Measurements from ENCODE around the gene RBBP6.

RBBP6 gene

GRCh38 chr16:24524855-24525677 lies 14.3 kb upstream of the RBBP6 start:
- DNase-seq: no peak

GRCh38 chr16:24525970-24526559 lies 13.3 kb upstream of the RBBP6 start:
- DNase-seq: no peak

- no peak for DNase-seq
These were observed 12.5 kb upstream of the RBBP6 start for GRCh38 chr16:24526701-24527495.

GRCh38 chr16:24531166-24531565 lies 8.2 kb upstream of the RBBP6 start:
- no peak for DNase-seq

- no peak for DNase-seq
These were observed 4.7 kb upstream of the RBBP6 start for GRCh38 chr16:24534620-24535019.

- no peak for DNase-seq
These were observed 3.5 kb upstream of the RBBP6 start for GRCh38 chr16:24535827-24536226.

GRCh38 chr16:24536671-24537070 lies 2.7 kb upstream of the RBBP6 start:
- DNase-seq: no peak

- DNase-seq: no peak
These were observed 1.7 kb upstream of the RBBP6 start for GRCh38 chr16:24537474-24538337.

- DNase-seq: peak; percentile 14
These were observed 541 bp upstream of the RBBP6 start for GRCh38 chr16:24538756-24539294.

- DNase-seq: peak; percentile 59
These were observed 660 bp downstream of the RBBP6 start for GRCh38 chr16:24539850-24540601.

- DNase-seq: no peak
These were observed 1.3 kb downstream of the RBBP6 start for GRCh38 chr16:24540602-24541210.

- no peak for DNase-seq
These were observed 2.0 kb downstream of the RBBP6 start for GRCh38 chr16:24541233-24541933.

GRCh38 chr16:24543949-24544348 lies 4.6 kb downstream of the RBBP6 start:
- DNase-seq: no peak

- no peak for DNase-seq
These were observed 5.3 kb downstream of the RBBP6 start for GRCh38 chr16:24544640-24545039.

- no peak for DNase-seq
These were observed 10.9 kb downstream of the RBBP6 start for GRCh38 chr16:24550295-24550694.

GRCh38 chr16:24552705-24553246 lies 13.4 kb downstream of the RBBP6 start:
- DNase-seq: no peak

- no peak for DNase-seq
These were observed 14.6 kb downstream of the RBBP6 start for GRCh38 chr16:24553983-24554382.

- no peak for DNase-seq
These were observed 16.0 kb downstream of the RBBP6 start for GRCh38 chr16:24555346-24555872.

- DNase-seq: no peak
These were observed 23.4 kb downstream of the RBBP6 start for GRCh38 chr16:24562811-24563210.

- DNase-seq: no peak
These were observed 29.0 kb downstream of the RBBP6 start for GRCh38 chr16:24568392-24568791.
